ENCODE measurements around the gene IQCE.
"Not testable (repeated sequence)": the region's sequence is repeated elsewhere in the genome, so short reads cannot be mapped to it uniquely, and the experiment has no call there.

Gene IQCE

DNA sequence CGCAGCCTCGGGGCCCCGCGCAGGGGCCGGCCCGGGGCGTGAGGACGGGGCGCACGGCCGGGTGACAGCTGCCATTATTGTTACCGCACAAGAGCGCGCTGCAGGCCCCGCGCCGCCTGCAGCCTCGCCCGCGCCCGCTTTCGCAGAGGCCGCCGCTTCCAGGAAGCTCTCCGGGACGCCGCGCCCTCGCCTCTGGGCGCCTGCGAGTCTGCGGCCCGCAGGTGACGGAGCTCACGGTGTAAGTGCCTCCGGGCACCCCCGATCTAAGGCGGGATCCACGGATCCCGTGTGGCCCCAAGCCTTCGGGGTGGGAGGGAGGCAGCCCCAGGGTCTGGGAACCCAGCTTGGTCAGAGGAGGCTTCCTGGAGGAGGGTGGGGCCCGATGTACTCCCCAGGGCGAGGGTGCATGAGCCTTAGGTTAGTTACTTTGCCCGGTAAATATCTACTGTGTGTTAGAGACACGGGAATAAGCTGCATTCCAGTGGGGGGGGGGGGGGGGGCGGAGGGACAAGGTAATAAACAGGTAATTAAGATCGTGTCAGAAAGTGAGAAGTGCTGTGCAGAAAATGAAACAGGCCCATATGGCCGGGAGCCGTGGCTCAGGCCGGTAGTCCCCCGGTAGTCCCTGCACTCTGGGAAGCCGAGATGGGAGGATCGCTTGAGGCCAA, 638 bp downstream of the IQCE start:
- ChIA-PET CTCF (interaction anchor here (0.8 to 1.9 kb wide), 4 partner anchors 8 to 111 kb away, joined by 3 to 4 read pairs (median 4); partner anchors contain the start of gene TTYH3), POLR2A (interaction anchor here (0.6 kb wide), 1 partner anchor 16 kb away, joined by 5 read pairs; no protein-coding TSS in a partner anchor)
- no peak for DNase-seq (ENCODE audit: extremely low spot score)
- TF ChIP-seq, protein P1, sequence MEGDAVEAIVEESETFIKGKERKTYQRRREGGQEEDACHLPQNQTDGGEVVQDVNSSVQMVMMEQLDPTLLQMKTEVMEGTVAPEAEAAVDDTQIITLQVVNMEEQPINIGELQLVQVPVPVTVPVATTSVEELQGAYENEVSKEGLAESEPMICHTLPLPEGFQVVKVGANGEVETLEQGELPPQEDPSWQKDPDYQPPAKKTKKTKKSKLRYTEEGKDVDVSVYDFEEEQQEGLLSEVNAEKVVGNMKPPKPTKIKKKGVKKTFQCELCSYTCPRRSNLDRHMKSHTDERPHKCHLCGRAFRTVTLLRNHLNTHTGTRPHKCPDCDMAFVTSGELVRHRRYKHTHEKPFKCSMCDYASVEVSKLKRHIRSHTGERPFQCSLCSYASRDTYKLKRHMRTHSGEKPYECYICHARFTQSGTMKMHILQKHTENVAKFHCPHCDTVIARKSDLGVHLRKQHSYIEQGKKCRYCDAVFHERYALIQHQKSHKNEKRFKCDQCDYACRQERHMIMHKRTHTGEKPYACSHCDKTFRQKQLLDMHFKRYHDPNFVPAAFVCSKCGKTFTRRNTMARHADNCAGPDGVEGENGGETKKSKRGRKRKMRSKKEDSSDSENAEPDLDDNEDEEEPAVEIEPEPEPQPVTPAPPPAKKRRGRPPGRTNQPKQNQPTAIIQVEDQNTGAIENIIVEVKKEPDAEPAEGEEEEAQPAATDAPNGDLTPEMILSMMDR (IDR thresholded peaks at IDR 0.05; ENCODE audit: control extremely low read depth, extremely low read depth, low read depth, missing control alignments) = no peak

DNA sequence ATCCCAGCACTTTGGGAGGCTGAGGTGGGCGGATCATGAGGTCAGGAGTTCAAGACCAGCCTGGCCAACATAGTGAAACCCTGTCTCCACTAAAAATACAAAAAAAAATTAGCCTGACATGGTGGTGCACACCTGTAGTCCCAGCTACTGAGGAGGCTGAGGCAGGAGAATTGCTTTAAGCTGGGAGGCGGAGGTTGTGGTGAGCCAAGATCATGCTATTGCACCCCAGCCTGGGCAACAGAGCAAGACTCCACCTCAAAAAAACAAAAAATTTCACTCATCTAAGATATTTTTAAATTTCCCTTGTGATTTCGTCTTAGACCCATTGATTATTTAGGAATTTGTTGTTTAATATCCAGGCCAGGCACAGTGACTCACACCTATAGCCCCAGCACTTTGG, 5.2 kb downstream of the IQCE start:
- POLR2A ChIA-PET = not testable (repeated sequence)

DNA sequence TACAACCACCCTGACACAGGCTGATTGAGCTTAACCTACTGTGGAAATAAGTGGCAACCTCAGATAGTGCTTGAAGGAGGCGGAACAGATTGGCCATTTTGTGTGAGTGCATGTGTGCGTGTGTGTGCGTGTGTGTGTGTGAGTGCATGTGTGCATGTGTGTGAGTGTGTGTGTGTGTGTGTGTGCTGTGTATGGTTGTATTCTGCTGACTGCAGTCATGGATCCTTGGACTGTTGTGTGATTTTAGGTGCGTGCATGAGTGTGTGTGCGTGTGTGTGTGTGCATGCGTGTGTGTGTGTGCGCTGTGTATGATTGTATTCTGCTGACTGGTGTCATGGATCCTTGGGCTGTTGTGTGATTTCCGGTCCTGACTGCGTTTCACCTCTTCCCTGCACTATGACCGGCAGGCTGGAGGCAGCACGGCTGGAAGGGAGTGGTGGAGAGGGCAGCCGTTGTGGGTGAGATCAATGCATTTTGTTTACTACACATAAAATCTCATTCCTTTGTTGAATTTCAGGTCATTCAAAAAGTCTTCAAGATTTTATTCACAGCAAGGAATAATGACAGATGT, 6.3 kb downstream of the IQCE start:
- ChIA-PET POLR2A (no interaction called here), CTCF (no interaction called here)
- DNase-seq (ENCODE audit: extremely low spot score) = no peak

More for the DNA sequence above, 5.2 kb downstream of the IQCE start:
- DNase-seq (ENCODE audit: extremely low spot score); CTCF ChIA-PET: not testable (repeated sequence)

DNA sequence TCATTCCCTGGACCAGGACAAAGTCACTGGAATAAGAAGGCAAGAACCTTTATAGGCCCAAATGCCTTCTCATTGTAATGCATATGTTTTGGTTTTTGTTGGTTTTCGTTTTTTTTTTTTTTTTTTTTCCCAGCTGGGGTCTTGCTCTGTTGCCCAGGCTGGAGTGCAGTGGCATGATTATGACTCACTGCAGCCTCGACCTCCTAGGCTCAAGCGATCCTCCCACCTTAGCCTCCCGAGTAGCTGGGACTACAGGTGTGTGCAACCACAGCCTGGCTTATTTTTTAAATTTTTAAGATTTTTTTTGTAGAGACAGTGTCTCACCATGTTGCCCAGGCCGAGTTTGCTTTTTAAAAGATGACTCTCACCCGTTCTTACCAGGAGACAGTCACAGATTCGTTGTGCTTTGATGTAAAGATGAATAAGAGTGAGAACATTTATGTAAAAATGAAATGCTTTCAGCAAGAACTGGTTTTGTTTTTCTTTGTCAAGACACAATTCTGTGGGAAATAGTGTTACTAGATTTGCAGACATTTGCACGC, 7.6 kb downstream of the IQCE start:
- no peak for DNase-seq (ENCODE audit: extremely low spot score)
- CTCF ChIA-PET = interaction anchor here (1.4 kb wide), 1 partner anchor 98 kb away, joined by 3 read pairs; no protein-coding TSS in a partner anchor
- POLR2A ChIA-PET = interaction anchor here (0.6 kb wide), 1 partner anchor 87 kb away, joined by 4 read pairs; no protein-coding TSS in a partner anchor
- TF ChIP-seq, protein P1 (IDR thresholded peaks at IDR 0.05; ENCODE audit: control extremely low read depth, extremely low read depth, low read depth, missing control alignments) = no peak

More for the DNA sequence above, 6.3 kb downstream of the IQCE start:
- TF ChIP-seq, protein P1 (IDR thresholded peaks at IDR 0.05; ENCODE audit: control extremely low read depth, extremely low read depth, low read depth, missing control alignments) = no peak

DNA sequence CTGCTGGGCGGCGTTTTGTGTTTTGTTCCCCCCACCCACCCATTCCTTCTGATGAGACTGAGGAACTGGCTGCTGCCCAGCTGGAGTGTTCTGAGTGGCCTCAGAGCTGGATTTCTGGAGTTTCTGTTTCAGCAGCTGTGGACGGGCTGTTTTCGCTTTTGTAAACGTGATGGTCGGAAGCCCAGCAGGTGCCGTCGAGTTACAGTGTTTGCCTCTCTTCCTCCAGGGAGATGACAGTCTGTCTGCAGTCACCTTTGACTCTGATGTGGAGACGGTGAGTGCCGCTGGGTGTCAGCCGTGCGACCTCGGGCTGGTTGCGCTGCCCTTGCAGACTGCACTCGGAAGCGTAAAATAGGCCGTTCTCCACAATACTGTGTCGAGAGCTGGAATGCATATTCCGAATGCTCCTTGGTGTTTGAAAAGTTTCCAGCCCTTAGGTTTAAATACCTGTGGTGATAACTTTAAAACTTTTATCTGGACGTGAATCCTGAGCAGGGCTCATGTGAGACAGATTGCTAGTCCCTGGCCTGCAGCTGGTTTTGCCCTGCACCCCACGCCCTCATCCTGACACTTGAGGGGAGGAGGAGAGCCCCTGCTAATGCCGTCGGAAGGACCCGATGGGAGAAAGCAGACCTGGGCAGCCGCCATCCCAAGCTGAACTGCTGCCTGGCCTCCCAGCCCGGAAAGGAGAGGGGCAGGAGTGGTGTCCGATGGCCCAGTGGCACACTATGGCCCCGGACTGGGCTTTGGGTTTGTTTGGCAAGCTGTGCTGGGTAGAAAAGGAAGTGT, 8.3 kb downstream of the IQCE start:
- POLR2A ChIA-PET = interaction anchor here (0.6 kb wide), 1 partner anchor 87 kb away, joined by 4 read pairs; no protein-coding TSS in a partner anchor
- TF ChIP-seq, protein P1 (IDR thresholded peaks at IDR 0.05; ENCODE audit: control extremely low read depth, extremely low read depth, low read depth, missing control alignments) = no peak
- CTCF ChIA-PET = interaction anchor here (0.7 to 1.5 kb wide), 9 partner anchors 8 to 143 kb away, joined by 3 to 4 read pairs (median 3); partner anchors contain the start of gene IQCE
- peak; percentile 64 for DNase-seq (ENCODE audit: extremely low spot score)

DNA sequence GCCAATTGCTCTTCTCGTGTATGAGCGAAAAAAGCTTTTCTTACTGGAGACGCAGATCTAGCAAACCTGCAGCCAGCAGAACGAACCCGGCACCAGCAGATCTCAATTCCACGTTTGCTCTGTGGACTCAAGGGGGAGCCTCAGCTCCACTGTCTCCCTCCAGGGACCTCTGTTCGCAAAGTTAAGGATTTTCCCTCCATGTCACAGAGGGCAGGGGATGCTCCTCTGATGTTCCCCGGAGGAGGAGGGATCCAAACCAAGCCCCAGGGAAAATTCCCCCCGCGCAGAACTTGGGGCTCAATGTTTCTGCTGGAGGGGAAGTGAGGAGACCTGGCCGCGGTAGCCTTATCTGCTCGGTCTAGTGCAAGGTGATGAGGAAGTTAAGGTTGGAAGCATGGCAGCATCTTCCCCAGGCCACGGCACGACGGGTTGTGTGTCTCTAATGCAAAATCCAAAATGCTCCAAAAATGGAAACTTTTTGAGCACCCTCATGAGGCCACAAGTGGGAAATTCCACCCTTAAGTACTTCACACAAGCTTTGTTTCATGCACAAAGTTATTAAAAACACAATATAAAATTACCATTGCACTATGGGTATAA, 9.0 kb downstream of the IQCE start:
- POLR2A ChIA-PET = no interaction called here
- DNase-seq (ENCODE audit: extremely low spot score) = peak; percentile 47
- CTCF ChIA-PET = interaction anchor here (0.7 to 1.5 kb wide), 8 partner anchors 8 to 143 kb away, joined by 3 to 4 read pairs (median 3); partner anchors contain the start of gene IQCE
- TF ChIP-seq, protein P1 (IDR thresholded peaks at IDR 0.05; ENCODE audit: control extremely low read depth, extremely low read depth, low read depth, missing control alignments) = peak; percentile 55
